HFFc6 (cell line): ENCODE measurements around the gene CXCL14. TPM values are rescaled to one million over a fixed set of nuclear protein-coding genes. Genes with fewer than 3 reads are reported as not detected.

Source experiments
- DNase-seq: peaks from one replicate; pipeline ENCODE4 v3.0.0-alpha.2; 2018
- H3K27ac Mint-ChIP-seq: 2 replicates; pipeline ENCODE4 v1.8.0; 2020; ENCODE audit warnings: mild to moderate bottlenecking, mixed read lengths
- H3K27me3 Mint-ChIP-seq: 2 replicates; pipeline ENCODE4 v1.8.0; 2021; ENCODE audit warnings: mild to moderate bottlenecking, moderate library complexity, mixed read lengths; ENCODE audit not compliant: insufficient read depth
- H3K36me3 Mint-ChIP-seq: 2 replicates; pipeline ENCODE4 v1.8.0; 2021; ENCODE audit warnings: low read depth, mixed read lengths
- H3K4me1 Mint-ChIP-seq: 2 replicates; pipeline ENCODE4 v1.8.0; 2020; ENCODE audit warnings: low read depth, mixed read lengths
- H3K4me3 Mint-ChIP-seq: 2 replicates; pipeline ENCODE4 v1.8.0; 2020; ENCODE audit warnings: mild to moderate bottlenecking, moderate library complexity, mixed read lengths
- H3K9me3 Mint-ChIP-seq: 2 replicates; pipeline ENCODE4 v1.8.0; 2020; ENCODE audit warnings: mild to moderate bottlenecking, mixed read lengths
- total RNA-seq, 6 experiments: library from RNA; stranded (reverse); fragmentation: NEBNext Ultra II Directional; extraction: Animal tissue kit (Norgen Biotek cat#: 25700); gene quantifications; 2 replicates in 1 of 6; 3 replicates in 5 of 6; pipeline ENCODE4 v1.2.3, GENCODE V29; 2021
- TF ChIP-seq, protein P1 (sequence below): fragments of 200-600 bp; sonication (generic); IDR thresholded peaks from 2 replicates; pipeline ENCODE4 v1.5.0; 2021; ENCODE audit warnings: antibody characterized with exemption, mild to moderate bottlenecking

The CXCL14 gene
- total RNA-seq, 6 experiments from 2014 or later, result 0.17 TPM; not detected in 5

DNA sequence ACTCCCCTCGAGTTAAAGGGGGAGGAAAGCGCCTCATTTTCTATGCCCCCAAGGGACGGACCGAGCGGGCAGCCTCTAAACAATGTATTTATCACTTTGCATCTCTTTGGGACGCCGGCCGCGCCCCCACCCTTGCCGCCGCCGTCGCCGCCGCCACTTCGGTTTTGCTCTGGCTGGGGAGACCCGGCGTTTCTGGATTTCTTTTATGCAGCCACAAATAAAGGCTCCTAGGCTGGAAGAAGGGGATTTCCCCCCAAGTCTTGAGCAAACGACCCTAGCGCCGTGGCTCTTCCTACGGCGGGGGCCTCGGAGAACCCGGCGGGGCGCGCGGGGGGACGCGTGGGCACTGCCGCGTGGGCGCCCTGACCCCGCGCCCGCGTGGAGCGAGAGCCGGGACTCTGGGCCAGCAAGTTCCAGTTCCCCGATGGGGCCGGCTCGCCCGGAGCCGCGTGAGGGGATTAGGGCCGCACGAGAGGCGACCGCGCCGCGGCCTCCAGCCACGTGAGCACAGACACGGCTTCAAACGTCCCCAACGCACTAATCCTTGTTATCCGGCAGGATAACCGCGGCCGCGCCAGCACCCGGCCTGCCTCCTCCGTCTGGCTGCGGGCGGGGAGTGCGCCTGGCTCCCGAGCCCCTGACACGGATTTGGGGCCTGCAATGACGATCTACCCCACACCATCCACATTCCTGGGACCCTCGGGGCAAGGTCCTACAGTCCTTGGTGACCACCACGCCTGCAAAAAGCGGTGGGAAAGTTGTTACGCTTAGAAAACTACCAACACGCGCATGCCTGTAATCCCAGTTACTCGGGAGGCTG lies 35.1 kb downstream of the CXCL14 start:
- Mint-ChIP-seq H3K27ac (no peak overlapping the region), H3K4me1 (peaks cover 6% of the 10 kb centered on the region), H3K27me3 (peaks cover 79% of the 10 kb centered on the region), H3K9me3 (no peaks in the 10 kb centered on the region), H3K4me3 (peak overlapping the region; percentile 51), H3K36me3 (no peaks in the 10 kb centered on the region)
- no peak for DNase-seq
- TF ChIP-seq, protein P1, sequence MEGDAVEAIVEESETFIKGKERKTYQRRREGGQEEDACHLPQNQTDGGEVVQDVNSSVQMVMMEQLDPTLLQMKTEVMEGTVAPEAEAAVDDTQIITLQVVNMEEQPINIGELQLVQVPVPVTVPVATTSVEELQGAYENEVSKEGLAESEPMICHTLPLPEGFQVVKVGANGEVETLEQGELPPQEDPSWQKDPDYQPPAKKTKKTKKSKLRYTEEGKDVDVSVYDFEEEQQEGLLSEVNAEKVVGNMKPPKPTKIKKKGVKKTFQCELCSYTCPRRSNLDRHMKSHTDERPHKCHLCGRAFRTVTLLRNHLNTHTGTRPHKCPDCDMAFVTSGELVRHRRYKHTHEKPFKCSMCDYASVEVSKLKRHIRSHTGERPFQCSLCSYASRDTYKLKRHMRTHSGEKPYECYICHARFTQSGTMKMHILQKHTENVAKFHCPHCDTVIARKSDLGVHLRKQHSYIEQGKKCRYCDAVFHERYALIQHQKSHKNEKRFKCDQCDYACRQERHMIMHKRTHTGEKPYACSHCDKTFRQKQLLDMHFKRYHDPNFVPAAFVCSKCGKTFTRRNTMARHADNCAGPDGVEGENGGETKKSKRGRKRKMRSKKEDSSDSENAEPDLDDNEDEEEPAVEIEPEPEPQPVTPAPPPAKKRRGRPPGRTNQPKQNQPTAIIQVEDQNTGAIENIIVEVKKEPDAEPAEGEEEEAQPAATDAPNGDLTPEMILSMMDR, result no peak

GRCh38 chr5:135543001-135543484 lies 35.7 kb downstream of the CXCL14 start:
- no peak overlapping the region for H3K4me3 Mint-ChIP-seq
- no peaks in the 10 kb centered on the region for H3K36me3 Mint-ChIP-seq
- no peak for DNase-seq
- TF ChIP-seq, protein P1, result no peak
- peaks cover 83% of the 10 kb centered on the region for H3K27me3 Mint-ChIP-seq
- peaks cover 6% of the 10 kb centered on the region for H3K4me1 Mint-ChIP-seq
- no peak overlapping the region for H3K27ac Mint-ChIP-seq
- no peaks in the 10 kb centered on the region for H3K9me3 Mint-ChIP-seq

GRCh38 chr5:135541807-135542502 lies 36.8 kb downstream of the CXCL14 start:
- H3K4me1 Mint-ChIP-seq, result peaks cover 6% of the 10 kb centered on the region
- no peaks in the 10 kb centered on the region for H3K36me3 Mint-ChIP-seq
- TF ChIP-seq, protein P1, result no peak
- H3K9me3 Mint-ChIP-seq, result no peaks in the 10 kb centered on the region
- DNase-seq, result no peak
- peaks cover 80% of the 10 kb centered on the region for H3K27me3 Mint-ChIP-seq
- no peak overlapping the region for H3K27ac Mint-ChIP-seq
- H3K4me3 Mint-ChIP-seq, result no peak overlapping the region

GRCh38 chr5:135539430-135540005 lies 39.3 kb downstream of the CXCL14 start:
- TF ChIP-seq, protein P1, result no peak
- Mint-ChIP-seq H3K4me3 (no peak overlapping the region), H3K27me3 (peaks cover 68% of the 10 kb centered on the region), H3K27ac (no peak overlapping the region), H3K36me3 (no peaks in the 10 kb centered on the region), H3K9me3 (no peaks in the 10 kb centered on the region), H3K4me1 (peaks cover 6% of the 10 kb centered on the region)
- DNase-seq, result no peak

DNA sequence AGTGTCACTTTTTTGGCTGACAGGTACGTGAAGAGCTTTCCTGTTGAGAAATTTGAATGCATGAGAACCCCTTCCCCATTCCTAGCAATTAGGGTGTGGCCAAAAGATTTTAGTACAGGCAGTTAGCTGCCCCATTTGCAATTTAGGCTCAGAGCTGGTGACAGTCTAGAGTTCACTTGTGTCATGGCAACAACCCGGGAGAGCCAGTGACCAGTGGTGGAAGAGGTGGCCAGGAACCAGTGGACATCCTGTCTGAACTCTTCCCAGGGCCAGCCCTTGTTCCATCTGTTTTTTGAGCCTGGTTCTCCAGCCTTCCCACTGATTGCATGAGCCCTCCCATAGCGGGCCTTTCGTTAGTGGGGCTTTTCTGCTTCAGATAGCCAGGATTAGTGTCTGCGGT lies 40.5 kb downstream of the CXCL14 start:
- no peak for DNase-seq
- Mint-ChIP-seq H3K4me3 (no peak overlapping the region), H3K9me3 (no peaks in the 10 kb centered on the region), H3K36me3 (no peaks in the 10 kb centered on the region), H3K27me3 (peaks cover 72% of the 10 kb centered on the region), H3K27ac (no peak overlapping the region), H3K4me1 (peaks cover 4% of the 10 kb centered on the region)
- TF ChIP-seq, protein P1, result no peak
